HCT116 (cell line): ENCODE data around the gene CBFA2T2. TPM values are rescaled to one million over a fixed set of nuclear protein-coding genes. Genes with fewer than 3 reads are reported as not detected.

ENCODE experiments used
- EZH2 ChIP-seq: fragments of 200-600 bp; sonication (generic); IDR thresholded peaks from 2 replicates; pipeline ENCODE4 v1.6.1; 2017; ENCODE audit warnings: antibody characterized with exemption, mixed run types
- EZH2phosphoT487 ChIP-seq: fragments of 200-600 bp; IDR thresholded peaks from 2 replicates; pipeline ENCODE4 v1.6.1; 2018; ENCODE audit warnings: antibody characterized with exemption, borderline replicate concordance
- JUND ChIP-seq: IDR thresholded peaks from 2 replicates; pipeline ENCODE4 v1.6.1; 2012
- POLR2AphosphoS5 ChIP-seq: IDR thresholded peaks from 2 replicates; pipeline ENCODE4 v1.6.1; 2011; ENCODE audit warnings: mild to moderate bottlenecking, low read depth, low read length, moderate library complexity
- REST ChIP-seq: IDR thresholded peaks from 2 replicates; pipeline ENCODE4 v1.6.1; 2012; ENCODE audit warnings: low read depth
- TCF7L2 ChIP-seq: IDR thresholded peaks from 2 replicates; pipeline ENCODE4 v1.7.0; 2011; ENCODE audit warnings: borderline replicate concordance, inconsistent platforms; ENCODE audit not compliant: insufficient read depth, insufficient read length; ENCODE audit errors: extremely low read depth
- YY1 ChIP-seq: IDR thresholded peaks from 2 replicates; pipeline ENCODE4 v1.6.1; 2011; ENCODE audit warnings: low read length, low read depth, moderate library complexity, mild to moderate bottlenecking; ENCODE audit not compliant: insufficient replicate concordance; ENCODE audit errors: extremely low read depth
- ZBTB33 ChIP-seq: IDR thresholded peaks from 2 replicates; pipeline ENCODE4 v1.6.1; 2011; ENCODE audit warnings: mild to moderate bottlenecking, low read length, moderate library complexity; ENCODE audit not compliant: insufficient replicate concordance; ENCODE audit errors: extremely low read depth
- ZNF274 ChIP-seq: fragments of 200-500 bp; sonication (Bioruptor generic); IDR thresholded peaks from 2 replicates; pipeline ENCODE4 v1.6.1; 2014; ENCODE audit warnings: mild to moderate bottlenecking, low read depth, low read length, inconsistent platforms
- total RNA-seq: library from RNA; stranded (reverse); gene quantifications from one replicate; pipeline ENCODE4 v1.2.1, GENCODE V29; 2021; ENCODE audit not compliant: unreplicated experiment

Gene CBFA2T2
- total RNA-seq, 1 experiment from 2014 or later = 8.0 TPM

- TF ChIP-seq REST (no peak), JUND (no peak), POLR2AphosphoS5 (no peak), EZH2 (no peak), YY1 (no peak), TCF7L2 (no peak), ZNF274 (no peak), EZH2phosphoT487 (no peak), ZBTB33 (no peak)
These were observed 30.3 kb upstream of the CBFA2T2 start (continued) for GRCh38 chr20:33459599-33459998.
